GM21786 (cell line): ENCODE results near the gene NSDHL.

Source experiments
- ATAC-seq: cut with Tn5 transposase; IDR thresholded peaks from one replicate; pipeline ENCODE4 v1.9.1; 2021; ENCODE audit not compliant: unreplicated experiment

Gene NSDHL

GRCh38 chrX:152910018-152910417 is 79.2 kb downstream of the NSDHL start:
- ATAC-seq, result peak; percentile 44

GRCh38 chrX:152912106-152912505 is 81.2 kb downstream of the NSDHL start:
- no peak for ATAC-seq

- no peak for ATAC-seq
Observed at GRCh38 chrX:152912641-152913040, 81.8 kb downstream of the NSDHL start.

GRCh38 chrX:152913346-152913745 is 82.5 kb downstream of the NSDHL start:
- ATAC-seq, result no peak

- ATAC-seq, result no peak
Observed at GRCh38 chrX:152913910-152914309, 83.0 kb downstream of the NSDHL start.

GRCh38 chrX:152915541-152916241 is 84.8 kb downstream of the NSDHL start:
- peak; percentile 80 for ATAC-seq

GRCh38 chrX:152917656-152918579 is 87.1 kb downstream of the NSDHL start:
- no peak for ATAC-seq

GRCh38 chrX:152918707-152919106 is 87.8 kb downstream of the NSDHL start:
- no peak for ATAC-seq
